ENCODE measurements around the gene ZSWIM4. TPM values are rescaled to one million over a fixed set of nuclear protein-coding genes. Genes with fewer than 3 reads are reported as not detected.

ZSWIM4 gene
- total RNA-seq, 2 experiments from 2014 or later: 8.1 to 8.4 TPM

- peaks cover 46% of the 10 kb centered on the region for H3K4me1 Mint-ChIP-seq
- H3K4me3 Mint-ChIP-seq: peak overlapping the region; percentile 90
- H3K27ac Mint-ChIP-seq: peak overlapping the region; percentile 95
- DNase-seq (no peak), ATAC-seq (no peak)
- H3K36me3 Mint-ChIP-seq: peaks cover 52% of the 10 kb centered on the region
- CTCF ChIA-PET: interaction anchor here (0.8 to 5.9 kb wide), 4 partner anchors 8 to 50 kb away, joined by 4 to 50 read pairs (median 28); partner anchors contain the start of gene ZSWIM4
- no peaks in the 10 kb centered on the region for H3K9me3 Mint-ChIP-seq (ENCODE audit: low read depth)
- no peaks in the 10 kb centered on the region for H3K27me3 Mint-ChIP-seq
Observed at GRCh38 chr19:13838435-13839129, 43.3 kb downstream of the ZSWIM4 start.

GRCh38 chr19:13839130-13839937 is 44.1 kb downstream of the ZSWIM4 start:
- CTCF ChIA-PET: interaction anchor here (0.8 to 5.9 kb wide), 4 partner anchors 23 to 50 kb away, joined by 3 to 50 read pairs (median 22); partner anchors contain the start of gene ZSWIM4
- Mint-ChIP-seq H3K36me3 (peaks cover 46% of the 10 kb centered on the region), H3K9me3 (ENCODE audit: low read depth) (no peaks in the 10 kb centered on the region), H3K27me3 (no peaks in the 10 kb centered on the region), H3K27ac (peak overlapping the region; percentile 95), H3K4me1 (peaks cover 45% of the 10 kb centered on the region), H3K4me3 (peak overlapping the region; percentile 90)
- DNase-seq: peak; percentile 94
- ATAC-seq: peak; percentile 37

- Mint-ChIP-seq H3K36me3 (peaks cover 42% of the 10 kb centered on the region), H3K4me3 (peak overlapping the region; percentile 90), H3K4me1 (peaks cover 47% of the 10 kb centered on the region), H3K27me3 (no peaks in the 10 kb centered on the region), H3K9me3 (ENCODE audit: low read depth) (no peaks in the 10 kb centered on the region), H3K27ac (peak overlapping the region; percentile 95)
- no peak for DNase-seq
- CTCF ChIA-PET: interaction anchor here (0.6 to 5.9 kb wide), 5 partner anchors 22 to 297 kb away, joined by 3 to 50 read pairs (median 3); partner anchors contain the start of genes ASF1B and ZSWIM4
- no peak for ATAC-seq
Observed at GRCh38 chr19:13839938-13840304, 44.7 kb downstream of the ZSWIM4 start.

GRCh38 chr19:13840305-13841085 is 45.3 kb downstream of the ZSWIM4 start:
- peaks cover 46% of the 10 kb centered on the region for H3K4me1 Mint-ChIP-seq

GRCh38 chr19:13841086-13841961 is 46.1 kb downstream of the ZSWIM4 start:
- DNase-seq (no peak), ATAC-seq (peak; percentile 1)
- Mint-ChIP-seq H3K36me3 (peaks cover 33% of the 10 kb centered on the region), H3K9me3 (ENCODE audit: low read depth) (no peaks in the 10 kb centered on the region), H3K4me3 (peak overlapping the region; percentile 90), H3K27ac (peak overlapping the region; percentile 95), H3K4me1 (peaks cover 46% of the 10 kb centered on the region), H3K27me3 (no peaks in the 10 kb centered on the region)
- CTCF ChIA-PET: interaction anchor here (0.6 to 1.1 kb wide), 5 partner anchors 11 to 987 kb away, joined by 3 to 7 read pairs (median 4); partner anchors contain the start of gene ASF1B

More at GRCh38 chr19:13840305-13841085, 45.3 kb downstream of the ZSWIM4 start:
- Mint-ChIP-seq H3K36me3 (peaks cover 39% of the 10 kb centered on the region), H3K4me3 (peak overlapping the region; percentile 90), H3K9me3 (ENCODE audit: low read depth) (no peaks in the 10 kb centered on the region), H3K27me3 (no peaks in the 10 kb centered on the region), H3K27ac (peak overlapping the region; percentile 95)
- DNase-seq: peak; percentile 71
- peak; percentile 4 for ATAC-seq
- CTCF ChIA-PET: interaction anchor here (0.6 to 5.9 kb wide), 6 partner anchors 11 to 296 kb away, joined by 3 to 50 read pairs (median 4); partner anchors contain the start of genes ASF1B and ZSWIM4

GRCh38 chr19:13841962-13842290 is 46.7 kb downstream of the ZSWIM4 start:
- Mint-ChIP-seq H3K9me3 (ENCODE audit: low read depth) (no peaks in the 10 kb centered on the region), H3K4me1 (peaks cover 49% of the 10 kb centered on the region), H3K27me3 (no peaks in the 10 kb centered on the region), H3K36me3 (peaks cover 33% of the 10 kb centered on the region), H3K27ac (peak overlapping the region; percentile 95), H3K4me3 (peak overlapping the region; percentile 90)
- CTCF ChIA-PET: interaction anchor here (0.6 to 1.1 kb wide), 4 partner anchors 10 to 988 kb away, joined by 3 to 7 read pairs (median 4); no protein-coding TSS in a partner anchor
- DNase-seq: no peak
- ATAC-seq: no peak

GRCh38 chr19:13842291-13843103 is 47.3 kb downstream of the ZSWIM4 start:
- Mint-ChIP-seq H3K4me1 (peaks cover 46% of the 10 kb centered on the region), H3K27me3 (no peaks in the 10 kb centered on the region), H3K27ac (peak overlapping the region; percentile 95), H3K4me3 (peak overlapping the region; percentile 90), H3K9me3 (ENCODE audit: low read depth) (no peaks in the 10 kb centered on the region), H3K36me3 (peaks cover 30% of the 10 kb centered on the region)
- CTCF ChIA-PET: interaction anchor here (1.1 kb wide), 1 partner anchor 19 kb away, joined by 7 read pairs; no protein-coding TSS in a partner anchor
- DNase-seq (peak; percentile 83), ATAC-seq (peak; percentile 6)

- Mint-ChIP-seq H3K4me1 (peaks cover 42% of the 10 kb centered on the region), H3K36me3 (peaks cover 26% of the 10 kb centered on the region), H3K4me3 (peak overlapping the region; percentile 90), H3K27me3 (no peaks in the 10 kb centered on the region), H3K27ac (peak overlapping the region; percentile 92), H3K9me3 (ENCODE audit: low read depth) (no peaks in the 10 kb centered on the region)
- no peak for ATAC-seq
- no peak for DNase-seq
- CTCF ChIA-PET: interaction anchor here (1.7 kb wide), 1 partner anchor 18 kb away, joined by 4 read pairs; no protein-coding TSS in a partner anchor
Observed at GRCh38 chr19:13843104-13843921, 48.1 kb downstream of the ZSWIM4 start.

GRCh38 chr19:13844130-13844631 is 48.9 kb downstream of the ZSWIM4 start:
- CTCF ChIA-PET: interaction anchor here (1.7 kb wide), 1 partner anchor 17 kb away, joined by 4 read pairs; no protein-coding TSS in a partner anchor
- Mint-ChIP-seq H3K27ac (peak overlapping the region; percentile 76), H3K27me3 (no peaks in the 10 kb centered on the region), H3K4me1 (peaks cover 38% of the 10 kb centered on the region), H3K36me3 (peaks cover 20% of the 10 kb centered on the region), H3K4me3 (no peak overlapping the region), H3K9me3 (ENCODE audit: low read depth) (no peaks in the 10 kb centered on the region)
- no peak for ATAC-seq
- no peak for DNase-seq

- peak; percentile 98 for DNase-seq
- CTCF ChIA-PET: interaction anchor here (0.8 to 9.2 kb wide), 8 partner anchors 10 to 230 kb away, joined by 3 to 91 read pairs (median 10); partner anchors contain the start of genes C19orf53 and MISP3
- Mint-ChIP-seq H3K4me1 (peaks cover 49% of the 10 kb centered on the region), H3K36me3 (peaks cover 2% of the 10 kb centered on the region), H3K27ac (peak overlapping the region; percentile 95), H3K27me3 (no peaks in the 10 kb centered on the region), H3K9me3 (ENCODE audit: low read depth) (no peaks in the 10 kb centered on the region), H3K4me3 (peak overlapping the region; percentile 73)
- ATAC-seq: peak; percentile 61
Observed at GRCh38 chr19:13846557-13847406, 51.5 kb downstream of the ZSWIM4 start.
